Spleen (tissue), 11 donors: ENCODE measurements around the gene PRCP. TPM values are rescaled to one million over a fixed set of nuclear protein-coding genes. Genes with fewer than 3 reads are reported as not detected.
"Not testable (repeated sequence)": the region's sequence is repeated elsewhere in the genome, so short reads cannot be mapped to it uniquely, and the experiment has no call there.

Experiments used
- DNase-seq: peaks from one replicate; pipeline ENCODE4 v3.0.0-alpha.2; 2020
- H3K27ac ChIP-seq, 8 donors: fragments of 200-600 bp; sonication (generic) in 7 of 8; 1 replicate in 4 of 8; 2 replicates in 4 of 8; pipeline versions ENCODE4 v1.5.0 to v1.8.0; 2016 to 2021; ENCODE audit warnings: inconsistent platforms in 4 of 8, mild to moderate bottlenecking in 4 of 8, moderate library complexity in 1 of 8
- H3K27me3 ChIP-seq, 7 donors: fragments of 200-600 bp; sonication (generic) in 6 of 7; replicated peaks in 1 of 7; 1 replicate in 4 of 7; 2 replicates in 3 of 7; pipeline versions ENCODE4 v1.5.0 to v1.8.0; 2016 to 2021; ENCODE audit warnings: inconsistent platforms in 3 of 7, mild to moderate bottlenecking in 1 of 7
- H3K36me3 ChIP-seq, 6 donors: fragments of 200-600 bp; sonication (generic) in 5 of 6; 1 replicate in 4 of 6; 2 replicates in 2 of 6; pipeline versions ENCODE4 v1.5.0 to v1.8.0; 2016 to 2021; ENCODE audit warnings: inconsistent platforms in 2 of 6
- H3K4me1 ChIP-seq, 6 donors: fragments of 200-600 bp; sonication (generic) in 5 of 6; 1 replicate in 3 of 6; 2 replicates in 3 of 6; pipeline versions ENCODE4 v1.5.0 to v1.8.0; 2016 to 2021; ENCODE audit warnings: inconsistent platforms in 3 of 6
- H3K4me3 ChIP-seq, 8 donors: fragments of 200-600 bp; sonication (generic) in 7 of 8; 1 replicate in 4 of 8; 2 replicates in 4 of 8; pipeline versions ENCODE4 v1.5.0 to v1.8.0; 2016 to 2021; ENCODE audit warnings: inconsistent platforms in 4 of 8, mild to moderate bottlenecking in 4 of 8, moderate library complexity in 2 of 8
- H3K9me3 ChIP-seq, 8 donors: fragments of 200-600 bp; sonication (generic) in 7 of 8; 1 replicate in 4 of 8; 2 replicates in 4 of 8; pipeline versions ENCODE4 v1.5.0 to v1.8.0; 2016 to 2021; ENCODE audit warnings: inconsistent platforms in 4 of 8
- CTCF ChIP-seq, 11 experiments: fragments of 200-600 bp in 7 of 11; fragments of 450-650 bp in 4 of 11; sonication (generic) in 4 of 11; IDR thresholded peaks in 8 of 11; conservative IDR thresholded peaks in 3 of 11; 1 replicate in 7 of 11; 2 replicates in 4 of 11; pipeline versions ENCODE4 v1.4.0 to v1.8.0; 2016 to 2021; ENCODE audit warnings: antibody characterized with exemption in 11 of 11, inconsistent platforms in 4 of 11, mild to moderate bottlenecking in 1 of 11
- POLR2A ChIP-seq, 3 donors: fragments of 450-650 bp; IDR thresholded peaks; one replicate each; pipeline ENCODE4 v1.5.1; 2017; ENCODE audit warnings: antibody characterized with exemption in 3 of 3, mild to moderate bottlenecking in 1 of 3
- POLR2AphosphoS5 ChIP-seq, 3 donors: sonication (generic); formaldehyde crosslinking; IDR thresholded peaks; one replicate each; pipeline ENCODE4 v1.5.1; 2017; ENCODE audit warnings: antibody characterized with exemption in 3 of 3
- WGBS, 5 donors: extraction: QIAGEN DNeasy Blood & Tissue Kit in 3 of 5; methylation state at CpG; one replicate each; pipeline versions ENCODE4 v1.1.5 to v1.1.7; 2013 to 2018; 5-methylcytosine and 5-hydroxymethylcytosine counted together
- intact Hi-C: fragments of 100-400 bp; cut with DNase I; formaldehyde crosslinking; loops from one replicate; pipeline ENCODE4 v1.15.0; 2023; ENCODE audit warnings: low total_unique reads
- polyA plus RNA-seq, 3 donors: library from polyadenylated mRNA; stranded (reverse); fragments of 200-250 nt; gene quantifications; one replicate each; pipeline ENCODE4 v1.2.1, GENCODE V29; 2013
- total RNA-seq, 7 donors: library from RNA; depleted of rRNA in 3 of 7; stranded (reverse); fragments of >200 nt in 3 of 7; fragmentation: NEBNext Ultra II Directional in 4 of 7; extraction: Animal tissue kit (Norgen Biotek cat#: 25700) in 4 of 7; gene quantifications; one replicate each; pipeline versions ENCODE4 v1.1.0 to v1.2.1, GENCODE V29; 2016 to 2021
- donor health status: healthy with polysubstance abuse.
- donor health status: DM: no; HTN: no; CAD: no; lungs with moderate emphysema.
- donor health status: DM: no; HTN: no; CAD: no.
- donor health status: Bipolar disorder and iron deficiency.
- donor health status: healthy.
- donor health status: DM: no; HTN: no; CAD: no.
- donor health status: DM: yes; HTN: yes; CAD: no.

The PRCP gene
- total and polyA plus RNA-seq, 10 donors, result 22.2 to 85.7 (median 65.7) TPM

DNA sequence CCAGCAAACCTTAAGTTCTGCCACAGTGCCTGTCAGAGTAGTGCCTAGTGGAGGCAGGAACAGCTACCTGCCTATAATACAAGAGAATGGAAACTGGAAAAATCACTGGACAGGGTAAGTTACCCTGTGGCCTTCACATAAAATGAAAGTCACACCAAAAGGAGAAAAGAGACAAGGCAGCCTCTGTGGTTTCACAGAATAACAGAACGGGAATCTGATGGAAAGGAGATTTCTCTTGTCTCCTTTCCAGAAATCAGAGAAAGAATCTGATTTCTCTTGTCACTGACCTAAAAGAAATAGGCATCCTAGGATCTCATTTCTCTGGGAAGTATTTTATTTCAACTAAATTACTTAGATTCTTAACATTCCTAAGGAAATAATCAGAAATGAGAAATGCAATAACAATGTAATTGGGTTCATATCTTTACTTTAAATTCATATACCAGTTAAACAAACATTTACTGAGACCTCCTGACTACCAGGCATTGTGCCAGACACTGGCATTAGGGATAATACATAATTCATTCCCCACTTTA lies 41.6 kb downstream of the PRCP start:
- 29 to 75% (median 64%) methylated on average over 1 of the region's 1 CpG for WGBS, 5 donors
- Histone ChIP-seq H3K36me3 (peaks cover 0 to 15% (median 0%) of the 10 kb centered on the region in 6 donors), H3K27ac (no peak overlapping the region), H3K27me3 (no peaks in the 10 kb centered on the region), H3K9me3 (no peaks in the 10 kb centered on the region), H3K4me3 (no peak overlapping the region), H3K4me1 (peaks cover 0 to 5% (median 0%) of the 10 kb centered on the region in 6 donors)
- no peak for TF ChIP-seq POLR2AphosphoS5 (IDR thresholded peaks at IDR 0.05)
- no peak for TF ChIP-seq POLR2A (IDR thresholded peaks at IDR 0.05)
- no peak for TF ChIP-seq CTCF (IDR thresholded peaks at IDR 0.05 in 8 of 11, conservative IDR thresholded peaks at IDR 0.05 in 3 of 11)
- no peak for DNase-seq
- intact Hi-C loops, result no loop called here

- DNase-seq, result no peak
- TF ChIP-seq POLR2A (IDR thresholded peaks at IDR 0.05) (no peak), CTCF (IDR thresholded peaks at IDR 0.05 in 8 of 11, conservative IDR thresholded peaks at IDR 0.05 in 3 of 11) (no peak), POLR2AphosphoS5 (IDR thresholded peaks at IDR 0.05) (no peak)
- 83 to 96% (median 86%) methylated on average over 2 of the region's 2 CpGs for WGBS, 5 donors
- H3K27me3 ChIP-seq, result no peaks in the 10 kb centered on the region
- no peaks in the 10 kb centered on the region for H3K9me3 ChIP-seq
- peaks cover 0 to 15% (median 0%) of the 10 kb centered on the region in 6 donors for H3K36me3 ChIP-seq
- H3K4me1 ChIP-seq, result no peaks in the 10 kb centered on the region
- H3K27ac ChIP-seq, result no peak overlapping the region
- intact Hi-C loops, result no loop called here
- no peak overlapping the region for H3K4me3 ChIP-seq
Measured at GRCh38 chr11:82858133-82858532, 42.1 kb downstream of the PRCP start.

- Histone ChIP-seq H3K27me3 (no peaks in the 10 kb centered on the region), H3K27ac (no peak overlapping the region), H3K4me3 (no peak overlapping the region), H3K36me3 (peaks cover 0 to 15% (median under 1%) of the 10 kb centered on the region in 6 donors), H3K4me1 (no peaks in the 10 kb centered on the region), H3K9me3 (no peaks in the 10 kb centered on the region)
- intact Hi-C loops, result no loop called here
- TF ChIP-seq CTCF (IDR thresholded peaks at IDR 0.05 in 8 of 11, conservative IDR thresholded peaks at IDR 0.05 in 3 of 11) (no peak), POLR2A (IDR thresholded peaks at IDR 0.05) (no peak), POLR2AphosphoS5 (IDR thresholded peaks at IDR 0.05) (no peak)
- no peak for DNase-seq
- WGBS, 5 donors, result 96 to 98% (median 97%) methylated on average over 2 of the region's 2 CpGs
Measured at GRCh38 chr11:82857145-82857544, 43.1 kb downstream of the PRCP start.

DNA sequence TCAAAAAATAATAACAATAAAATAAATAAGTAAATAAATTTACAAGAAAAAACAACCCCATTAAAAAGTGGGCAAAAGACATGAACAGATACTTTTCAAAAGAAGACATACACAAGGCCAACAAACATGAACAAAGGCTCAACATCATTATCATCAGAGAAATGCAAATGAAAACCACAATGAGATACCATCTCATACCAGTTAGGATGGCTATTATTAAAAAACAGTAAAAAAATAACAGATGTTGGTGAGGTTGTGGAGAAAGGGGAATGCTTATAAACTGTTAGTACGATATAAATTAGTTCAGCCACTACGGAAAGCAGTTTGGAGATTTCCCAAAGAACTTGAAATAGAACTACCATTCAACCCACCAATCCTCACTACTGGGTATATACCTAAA lies 44.6 kb downstream of the PRCP start:
- WGBS, 5 donors, result 94 to 99% (median 97%) methylated on average over 2 of the region's 2 CpGs
- H3K27ac ChIP-seq, result no peak overlapping the region
- intact Hi-C loops, result no loop called here

GRCh38 chr11:82854916-82855315 lies 45.3 kb downstream of the PRCP start:
- intact Hi-C loops, H3K9me3 ChIP-seq: not testable (repeated sequence)
- 85 to 100% (median 100%) methylated on average over 1 of the region's 1 CpG for WGBS, 5 donors

More for the DNA sequence above, 44.6 kb downstream of the PRCP start:
- Histone ChIP-seq H3K4me1 (no peaks in the 10 kb centered on the region), H3K4me3 (no peak overlapping the region), H3K9me3 (no peaks in the 10 kb centered on the region), H3K36me3 (peaks cover 0 to 23% (median 4%) of the 10 kb centered on the region in 6 donors), H3K27me3 (no peaks in the 10 kb centered on the region)
- no peak for DNase-seq
- no peak for TF ChIP-seq POLR2A (IDR thresholded peaks at IDR 0.05)
- TF ChIP-seq POLR2AphosphoS5 (IDR thresholded peaks at IDR 0.05), result no peak
- TF ChIP-seq CTCF (IDR thresholded peaks at IDR 0.05 in 8 of 11, conservative IDR thresholded peaks at IDR 0.05 in 3 of 11), result no peak

More at GRCh38 chr11:82854916-82855315, 45.3 kb downstream of the PRCP start:
- H3K27ac ChIP-seq, H3K27me3 ChIP-seq, H3K4me1 ChIP-seq, DNase-seq, H3K4me3 ChIP-seq: not testable (repeated sequence)
- peaks cover 0 to 30% (median 7%) of the 10 kb centered on the region in 6 donors for H3K36me3 ChIP-seq
